ENCODE data around the gene CASP1.

- TF ChIP-seq POLR2A (IDR thresholded peaks at IDR 0.05; ENCODE audit: low read depth, low read length) (no peak), CTCF (IDR thresholded peaks at IDR 0.05 in 2 of 3, conservative IDR thresholded peaks at IDR 0.05 in 1 of 3; ENCODE audit: control insufficient read depth in 2 of 3, extremely low read depth in 1 of 3, insufficient read depth in 1 of 3, low read depth in 3 of 3, low read length in 3 of 3) (no peak), RFX5 (IDR thresholded peaks at IDR 0.05; ENCODE audit: low read depth, low read length) (no peak), EZH2 (IDR thresholded peaks at IDR 0.05; ENCODE audit: borderline replicate concordance, control insufficient read depth, low read depth, low read length) (no peak), SMC3 (IDR thresholded peaks at IDR 0.05; ENCODE audit: borderline replicate concordance, low read length) (no peak), BHLHE40 (IDR thresholded peaks at IDR 0.05; ENCODE audit: borderline replicate concordance in 1 of 2, low read depth in 2 of 2, low read length in 1 of 2) (no peak), NR2C1 (IDR thresholded peaks at IDR 0.05) (no peak), RCOR1 (conservative IDR thresholded peaks at IDR 0.05; ENCODE audit: low read depth, low read length) (no peak)
These were observed 12.1 kb upstream of the CASP1 start for GRCh38 chr11:105046898-105047579.
